VCaP (cell line): ENCODE data around the gene DCBLD2.
"Not testable (repeated sequence)": the region's sequence is repeated elsewhere in the genome, so short reads cannot be mapped to it uniquely, and the experiment has no call there.

Source experiments
- H3K27ac ChIP-seq: fragments of 450-650 bp; 2 replicates; pipeline ENCODE4 v1.5.1; 2017
- CTCF ChIP-seq: fragments of 450-650 bp; conservative IDR thresholded peaks from 2 replicates; pipeline ENCODE4 v1.5.1; 2017; ENCODE audit warnings: mild to moderate bottlenecking, moderate library complexity

The DCBLD2 gene

GRCh38 chr3:98843266-98843959, 58.1 kb downstream of the DCBLD2 start:
- no peak for TF ChIP-seq CTCF
- H3K27ac ChIP-seq: no peak overlapping the region

- TF ChIP-seq CTCF: no peak
- no peak overlapping the region for H3K27ac ChIP-seq
These were observed 61.6 kb downstream of the DCBLD2 start for GRCh38 chr3:98839846-98840245.

DNA sequence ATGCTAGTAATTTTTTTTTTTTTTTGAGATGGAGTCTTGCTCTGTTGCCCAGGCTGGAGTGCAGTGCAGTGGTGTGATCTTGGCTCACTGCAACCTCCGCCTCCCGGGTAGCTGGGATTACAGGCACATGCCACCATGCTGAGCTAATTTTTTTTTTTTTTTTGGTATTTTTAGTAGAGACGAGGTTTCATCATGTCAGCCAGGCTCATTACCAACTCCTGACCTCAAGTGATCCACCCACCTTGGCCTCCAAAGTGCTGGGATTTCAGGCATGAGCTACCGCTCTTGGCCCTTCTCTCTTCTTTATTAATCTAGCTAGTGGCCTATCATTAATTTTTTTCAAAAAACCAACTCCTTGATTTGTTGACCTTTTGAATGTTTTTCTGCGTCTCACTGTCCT, 70.4 kb downstream of the DCBLD2 start:
- not testable (repeated sequence) for H3K27ac ChIP-seq

DNA sequence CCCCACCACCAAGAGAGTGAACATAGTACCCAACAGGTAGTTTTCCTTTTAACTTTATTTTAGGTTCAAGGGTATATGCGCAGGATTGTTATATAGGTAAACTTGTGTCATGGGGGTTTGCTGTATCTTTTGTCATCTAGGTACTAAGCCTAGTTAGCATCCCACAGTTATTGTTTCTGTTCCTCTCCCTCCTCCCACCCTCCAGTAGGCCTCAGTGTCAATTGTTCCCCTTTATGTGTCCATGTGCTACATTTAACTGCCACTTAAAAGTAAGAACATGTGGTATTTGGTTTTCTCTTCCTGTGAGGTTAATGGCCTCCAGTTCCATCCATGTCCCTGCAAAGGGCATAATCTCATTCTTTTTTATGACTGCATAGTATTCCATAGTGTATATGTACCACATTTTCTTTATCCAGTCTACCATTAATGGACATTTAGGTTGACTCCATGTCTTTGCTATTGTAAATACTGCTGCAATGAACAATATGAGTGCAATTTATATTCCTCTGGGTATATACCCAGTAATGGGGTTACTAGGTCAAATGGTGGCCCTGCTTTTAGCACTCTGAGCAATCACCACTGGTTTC, 72.2 kb downstream of the DCBLD2 start:
- no peak for TF ChIP-seq CTCF
- H3K27ac ChIP-seq: no peak overlapping the region

GRCh38 chr3:98827221-98827920, 74.1 kb downstream of the DCBLD2 start:
- H3K27ac ChIP-seq: no peak overlapping the region
- no peak for TF ChIP-seq CTCF

GRCh38 chr3:98826126-98826525, 75.4 kb downstream of the DCBLD2 start:
- no peak for TF ChIP-seq CTCF
- H3K27ac ChIP-seq: no peak overlapping the region

DNA sequence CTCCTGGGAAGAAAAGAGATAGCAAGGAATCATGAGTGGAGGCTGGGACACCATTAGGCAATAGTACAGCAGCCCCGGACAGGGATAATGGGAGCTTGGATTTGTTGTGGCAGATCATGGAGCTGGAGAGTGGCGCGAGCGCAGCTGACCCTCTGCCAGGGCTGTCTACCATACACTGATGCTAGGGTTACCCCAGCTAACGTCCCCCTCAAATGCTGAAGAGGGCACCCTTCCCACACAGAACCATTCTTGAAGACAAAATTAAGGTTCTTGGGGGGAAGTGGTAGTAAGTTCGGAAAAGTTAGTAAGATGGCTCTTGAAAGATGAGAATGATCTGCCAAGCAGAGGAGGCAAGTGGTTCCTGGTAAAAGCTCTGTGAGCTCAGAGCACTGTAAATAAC, 77.2 kb downstream of the DCBLD2 start:
- no peak for TF ChIP-seq CTCF
- H3K27ac ChIP-seq: no peak overlapping the region

DNA sequence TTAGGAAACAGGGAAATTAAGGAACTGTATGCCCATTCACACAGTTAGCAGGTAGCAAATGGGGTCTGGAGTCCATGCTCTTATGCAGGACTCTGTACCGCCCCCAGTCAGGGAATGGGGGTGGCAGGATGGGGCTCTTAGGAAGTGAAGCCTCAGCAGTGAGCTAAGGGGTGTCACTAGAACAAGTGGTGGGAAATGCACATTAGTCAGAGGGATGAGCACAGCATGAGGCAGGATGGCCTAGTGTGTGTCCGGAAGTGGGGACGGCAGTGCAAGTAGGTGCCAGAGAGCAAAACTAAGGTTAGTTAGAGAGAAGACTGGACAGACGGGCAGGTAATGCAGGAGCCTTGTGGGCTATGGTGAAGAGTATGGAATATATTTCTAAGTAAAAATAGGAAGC, 77.7 kb downstream of the DCBLD2 start:
- TF ChIP-seq CTCF: no peak
- H3K27ac ChIP-seq: no peak overlapping the region
